GM19467 (cell line): Measurements from ENCODE around the gene LRG1.
"Not testable (repeated sequence)": the region's sequence is repeated elsewhere in the genome, so short reads cannot be mapped to it uniquely, and the experiment has no call there.

Experiments
- ATAC-seq: cut with Tn5 transposase; IDR thresholded peaks from one replicate; pipeline ENCODE4 v1.9.1; 2021; ENCODE audit warnings: mild to moderate bottlenecking, moderate library complexity; ENCODE audit not compliant: unreplicated experiment

LRG1 gene

GRCh38 chr19:4576016-4576933 is 36.4 kb upstream of the LRG1 start:
- no peak for ATAC-seq

GRCh38 chr19:4575267-4576015 is 35.6 kb upstream of the LRG1 start:
- no peak for ATAC-seq

DNA sequence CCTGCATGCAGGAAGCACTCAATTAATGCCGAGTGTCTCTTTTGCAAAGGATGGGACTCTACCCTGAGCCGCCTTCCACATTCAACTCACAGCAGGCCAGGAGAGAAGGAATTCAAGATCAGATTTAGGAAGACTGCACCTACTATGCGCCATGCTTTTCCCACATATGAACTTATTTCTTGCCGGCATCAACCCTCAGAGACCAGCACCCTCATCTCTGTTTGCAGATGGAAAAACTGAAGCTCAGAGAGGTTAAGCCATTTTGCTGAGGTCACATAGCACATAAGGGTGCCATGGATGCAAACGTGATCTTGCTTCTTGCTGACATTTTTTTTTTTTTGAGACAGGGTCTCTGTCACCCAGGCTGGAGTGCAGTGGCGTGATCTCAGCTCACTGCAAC is 33.8 kb upstream of the LRG1 start:
- no peak for ATAC-seq

DNA sequence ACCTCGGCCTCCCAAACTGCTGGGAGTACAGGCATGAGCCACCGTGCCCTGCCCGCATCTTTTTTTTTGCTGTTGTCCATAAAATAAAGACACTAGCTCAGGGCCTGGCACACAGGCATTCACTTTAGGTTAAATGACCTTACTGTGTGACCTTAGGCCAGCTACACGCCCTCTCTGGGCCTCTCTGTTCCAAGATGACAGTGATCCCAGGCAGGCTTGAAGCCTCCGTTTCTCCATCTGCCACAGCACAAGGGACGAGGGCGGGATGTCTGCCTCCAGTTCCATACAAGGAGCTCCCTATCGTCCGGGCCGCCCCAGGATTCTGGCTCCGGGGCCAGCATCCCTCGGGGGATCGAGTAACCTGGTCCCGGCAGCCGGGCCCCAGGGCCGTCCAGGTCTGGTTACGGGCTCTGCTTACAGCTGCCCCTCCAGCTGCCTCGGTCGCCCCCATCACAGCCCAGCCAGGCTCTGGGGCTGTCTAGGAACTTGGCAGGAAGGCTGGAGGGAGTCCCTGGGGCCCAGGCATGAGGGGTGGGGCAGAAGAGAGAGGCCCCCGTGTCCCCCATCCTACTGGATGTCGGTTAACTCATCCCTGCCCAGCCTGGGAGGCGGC is 31.6 kb upstream of the LRG1 start:
- ATAC-seq: no peak

GRCh38 chr19:4570916-4571304 is 31.1 kb upstream of the LRG1 start:
- ATAC-seq: no peak

DNA sequence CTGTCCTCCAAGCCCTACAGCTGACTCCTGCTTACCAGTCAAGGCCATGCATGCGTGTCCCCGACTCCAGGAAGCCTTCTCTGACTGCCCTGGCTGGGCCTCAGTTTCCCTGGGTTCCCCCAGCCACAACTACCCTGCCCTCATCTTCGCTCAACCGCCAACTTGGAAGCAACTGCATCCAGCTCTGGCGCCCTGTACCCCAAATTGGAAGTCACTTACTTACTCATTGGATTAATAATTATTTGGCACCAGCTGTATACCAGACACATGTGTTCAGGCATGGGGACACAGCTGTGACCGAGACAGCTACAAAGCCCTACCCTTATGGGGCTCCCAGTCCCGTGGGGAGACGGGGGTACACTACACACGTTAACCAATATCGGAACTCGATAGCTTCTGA is 30.6 kb upstream of the LRG1 start:
- ATAC-seq: no peak

GRCh38 chr19:4568886-4569285 is 29.1 kb upstream of the LRG1 start:
- no peak for ATAC-seq

DNA sequence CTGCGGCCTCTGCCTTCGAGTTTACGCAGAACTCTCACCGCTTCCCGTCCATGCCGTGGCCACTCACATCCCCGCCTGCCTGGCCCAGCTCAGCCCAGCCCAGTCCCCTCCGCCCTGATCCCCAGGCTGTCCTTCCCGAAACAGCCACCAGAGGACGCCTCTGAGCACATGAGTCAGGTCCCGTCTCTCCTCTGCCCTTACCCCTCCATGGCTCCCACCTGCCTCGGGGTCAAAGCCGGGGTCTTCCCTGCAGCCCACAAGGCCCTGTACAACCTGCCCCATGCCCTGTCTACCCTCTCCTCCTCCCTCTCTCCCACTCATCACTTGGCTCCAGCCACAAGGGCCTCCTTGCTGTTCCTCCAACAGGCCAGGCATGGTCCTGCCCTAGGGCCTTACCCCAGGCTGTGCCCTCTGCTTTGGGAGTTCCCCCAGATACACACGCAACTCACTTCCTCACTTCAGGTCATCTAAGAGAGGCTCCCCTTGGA is 27.8 kb upstream of the LRG1 start:
- no peak for ATAC-seq

- ATAC-seq: no peak
Measured at GRCh38 chr19:4566402-4567051, 26.7 kb upstream of the LRG1 start.

- not testable (repeated sequence) for ATAC-seq
Measured at GRCh38 chr19:4563562-4563961, 23.7 kb upstream of the LRG1 start.

GRCh38 chr19:4562085-4562484 is 22.2 kb upstream of the LRG1 start:
- ATAC-seq: not testable (repeated sequence)

GRCh38 chr19:4559569-4559968 is 19.7 kb upstream of the LRG1 start, which contains the start of gene SEMA6B:
Gene SEMA6B (minus strand): TSS chr19:4559684. CDS start chr19:4558457, 1,227 bp downstream.
- ATAC-seq: no peak

- no peak for ATAC-seq
Measured at GRCh38 chr19:4557971-4558941, 18.4 kb upstream of the LRG1 start.

- no peak for ATAC-seq
Measured at GRCh38 chr19:4557144-4557970, 17.5 kb upstream of the LRG1 start.

DNA sequence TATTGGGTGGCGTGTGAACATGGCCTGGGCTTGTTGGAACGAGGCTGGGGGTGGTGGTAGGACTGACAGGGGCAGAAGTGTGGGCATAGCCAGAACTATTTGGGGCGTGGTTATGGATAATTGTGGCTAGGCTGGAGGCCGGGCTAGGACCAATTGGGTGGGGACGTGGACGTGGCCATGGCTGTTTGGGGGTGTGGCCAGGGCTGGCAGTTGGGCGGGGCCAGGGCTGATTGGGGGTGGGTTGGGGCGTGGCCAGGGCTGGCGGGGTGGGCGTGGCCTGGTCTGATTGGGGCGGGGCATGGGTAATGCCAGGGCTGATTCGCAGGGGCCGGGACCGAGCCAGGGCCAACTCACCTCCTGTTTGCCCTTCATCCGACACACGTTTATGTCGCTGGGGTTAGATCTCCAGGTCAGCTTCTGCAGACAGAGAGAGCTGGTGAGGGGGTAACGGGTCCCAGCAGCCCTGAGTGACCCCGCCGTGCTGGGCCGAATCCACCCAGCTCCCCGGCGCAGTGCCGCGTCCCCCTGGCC is 16.8 kb upstream of the LRG1 start:
- no peak for ATAC-seq

DNA sequence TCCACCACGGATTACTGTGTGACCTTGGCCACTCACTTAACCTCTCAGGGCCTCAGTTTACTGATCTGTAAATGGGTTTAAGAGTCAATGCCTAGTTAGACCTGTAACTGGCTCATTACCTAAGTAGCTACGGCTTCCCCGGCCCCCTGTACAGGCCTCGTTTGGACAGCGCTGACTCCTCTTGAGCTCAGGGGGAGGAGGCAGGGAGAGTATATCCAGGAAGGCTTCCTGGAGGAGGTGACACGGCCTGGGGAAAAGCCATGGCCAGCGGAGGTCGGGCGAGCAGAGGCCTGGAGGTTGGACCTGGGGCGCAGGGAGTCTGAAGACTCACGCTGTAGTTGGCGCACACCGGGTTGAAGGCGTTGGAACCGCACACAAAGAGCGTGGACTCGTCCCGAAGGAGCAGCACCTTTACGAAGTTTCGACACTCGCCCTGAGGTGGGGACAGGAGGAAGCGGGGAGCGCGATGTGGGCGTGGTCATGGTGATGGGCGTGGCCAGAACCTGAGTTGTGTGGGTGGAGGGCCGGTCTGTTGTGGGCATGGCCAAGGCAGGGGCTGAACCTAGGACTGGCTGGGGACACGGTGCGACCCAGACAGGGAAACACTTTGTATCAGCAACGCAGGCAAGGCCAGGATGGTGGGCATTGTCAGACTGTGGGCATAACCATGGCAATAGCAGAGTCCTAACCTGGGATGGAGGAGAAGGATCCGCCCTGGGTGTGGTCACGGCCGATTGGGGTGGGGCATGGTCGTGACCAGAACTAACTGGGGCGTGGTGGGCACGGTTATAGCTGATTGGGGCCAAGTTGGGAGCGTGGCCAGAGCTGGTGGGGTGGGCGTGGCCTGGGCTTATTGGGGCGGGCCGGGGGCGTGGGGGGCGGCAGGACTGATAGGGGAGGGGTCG is 16.1 kb upstream of the LRG1 start:
- ATAC-seq: no peak

DNA sequence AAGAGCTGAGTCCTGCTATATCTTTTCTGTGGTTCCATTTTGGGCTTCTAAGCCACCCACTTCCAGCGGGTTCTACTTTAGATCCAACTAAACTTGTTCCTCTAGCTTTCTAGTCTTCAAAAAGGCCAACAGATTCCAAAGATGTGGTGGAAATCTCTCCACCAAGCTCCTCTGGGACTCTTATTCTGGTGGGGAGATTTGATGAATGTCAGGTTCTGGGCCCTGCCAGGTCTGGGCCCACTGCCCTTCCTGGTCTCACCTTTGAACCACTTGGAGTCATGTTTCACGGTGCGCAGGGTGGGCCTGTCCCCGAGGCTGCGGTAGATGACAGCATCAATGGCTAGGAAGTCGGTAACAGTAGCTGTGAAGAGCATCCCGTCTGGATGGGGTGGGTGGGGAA is 14.9 kb upstream of the LRG1 start:
- no peak for ATAC-seq

GRCh38 chr19:4553775-4554174 is 13.9 kb upstream of the LRG1 start:
- no peak for ATAC-seq
